Coronary artery (tissue), 2 donors: ENCODE results near the gene PPP3CA.

Experiments
- DNase-seq: peaks from one replicate; pipeline ENCODE4 v3.0.0-alpha.2; 2017; ENCODE audit warnings: low spot score
- H3K27ac ChIP-seq, 2 donors: fragments of 200-600 bp; sonication (generic); one replicate each; pipeline ENCODE4 v1.5.1; 2016 to 2019
- H3K4me3 ChIP-seq: fragments of 200-600 bp; sonication (generic); 2 replicates; pipeline ENCODE4 v1.5.1; 2016; ENCODE audit warnings: mild to moderate bottlenecking, moderate library complexity
- CTCF ChIP-seq: fragments of 200-600 bp; sonication (generic); IDR thresholded peaks from one replicate; pipeline ENCODE4 v1.5.1; 2019; ENCODE audit warnings: antibody characterized with exemption

Gene PPP3CA

GRCh38 chr4:101208171-101208570, 139.2 kb downstream of the PPP3CA start:
- Histone ChIP-seq H3K27ac (no peak overlapping the region), H3K4me3 (no peak overlapping the region)
- TF ChIP-seq CTCF = no peak
- DNase-seq = no peak

- no peak for DNase-seq
- Histone ChIP-seq H3K4me3 (no peak overlapping the region), H3K27ac (no peak overlapping the region)
- TF ChIP-seq CTCF = no peak
These were observed 141.4 kb downstream of the PPP3CA start for GRCh38 chr4:101205916-101206315.

GRCh38 chr4:101201421-101201820, 145.9 kb downstream of the PPP3CA start:
- no peak for TF ChIP-seq CTCF
- H3K27ac ChIP-seq = no peak overlapping the region
- no peak for DNase-seq
- no peak overlapping the region for H3K4me3 ChIP-seq

GRCh38 chr4:101200561-101200960, 146.8 kb downstream of the PPP3CA start:
- TF ChIP-seq CTCF = no peak
- Histone ChIP-seq H3K4me3 (peak overlapping the region; percentile 3), H3K27ac (peak overlapping the region in 1 of 2 donors; percentile 62)
- DNase-seq = no peak

GRCh38 chr4:101199507-101200285, 147.6 kb downstream of the PPP3CA start:
- DNase-seq = no peak
- TF ChIP-seq CTCF = no peak
- no peak overlapping the region for H3K4me3 ChIP-seq
- peak overlapping the region in 1 of 2 donors; percentile 62 for H3K27ac ChIP-seq

GRCh38 chr4:101198682-101199339, 148.5 kb downstream of the PPP3CA start:
- no peak for TF ChIP-seq CTCF
- Histone ChIP-seq H3K27ac (no peak overlapping the region), H3K4me3 (no peak overlapping the region)
- DNase-seq = no peak

- no peak overlapping the region for H3K4me3 ChIP-seq
- no peak overlapping the region for H3K27ac ChIP-seq
- no peak for TF ChIP-seq CTCF
- no peak for DNase-seq
These were observed 150.0 kb downstream of the PPP3CA start for GRCh38 chr4:101197350-101197749.
